HPDE6-E6E7 (cell line): ENCODE data around the gene MR1.

Source experiments
- DNase-seq: peaks from one replicate; pipeline ENCODE4 v3.0.0; 2011; ENCODE audit warnings: missing footprints; ENCODE audit errors: extremely low spot score

MR1 gene

GRCh38 chr1:181107711-181108110 is 73.9 kb downstream of the MR1 start:
- no peak for DNase-seq

GRCh38 chr1:181108304-181108867 is 74.6 kb downstream of the MR1 start:
- DNase-seq: no peak

- no peak for DNase-seq
Observed at GRCh38 chr1:181110013-181110412, 76.2 kb downstream of the MR1 start.
